Endothelial cell (in vitro differentiated cells): Measurements from ENCODE around the gene BLACAT1. TPM values are rescaled to one million over a fixed set of nuclear protein-coding genes. Genes with fewer than 3 reads are reported as not detected.
A peak's percentile ranks its signal among the peaks of the same experiment; 100 is the strongest.

Source experiments
- DNase-seq: peaks from one replicate; pipeline ENCODE4 v3.0.0; 2021; ENCODE audit warnings: low spot score
- H3K27ac Mint-ChIP-seq: one replicate; pipeline ENCODE4 v1.8.0; 2021; ENCODE audit warnings: mixed read lengths, inconsistent platforms; ENCODE audit not compliant: unreplicated experiment
- H3K27me3 Mint-ChIP-seq: one replicate; pipeline ENCODE4 v1.8.0; 2021; ENCODE audit warnings: mild to moderate bottlenecking, moderate library complexity, mixed read lengths, inconsistent platforms; ENCODE audit not compliant: unreplicated experiment
- H3K36me3 Mint-ChIP-seq: one replicate; pipeline ENCODE4 v1.8.0; 2021; ENCODE audit warnings: mild to moderate bottlenecking, low read depth, mixed read lengths, inconsistent platforms; ENCODE audit not compliant: unreplicated experiment
- H3K4me1 Mint-ChIP-seq: one replicate; pipeline ENCODE4 v1.8.0; 2021; ENCODE audit warnings: mild to moderate bottlenecking, mixed read lengths, inconsistent platforms; ENCODE audit not compliant: unreplicated experiment
- H3K4me3 Mint-ChIP-seq: one replicate; pipeline ENCODE4 v1.8.0; 2021; ENCODE audit warnings: mild to moderate bottlenecking, mixed read lengths, inconsistent platforms; ENCODE audit not compliant: unreplicated experiment
- H3K9me3 Mint-ChIP-seq: one replicate; pipeline ENCODE4 v1.8.0; 2021; ENCODE audit warnings: mixed read lengths, inconsistent platforms; ENCODE audit not compliant: unreplicated experiment
- CTCF ChIP-seq: fragments of 200-600 bp; sonication (generic); IDR thresholded peaks from one replicate; pipeline ENCODE4 v1.5.0; 2021; ENCODE audit warnings: antibody characterized with exemption; ENCODE audit not compliant: unreplicated experiment
- total RNA-seq: library from RNA; stranded (reverse); fragmentation: NEBNext Ultra II Directional; extraction: Animal tissue kit (Norgen Biotek cat#: 25700); gene quantifications from one replicate; pipeline ENCODE4 v1.2.1, GENCODE V29; 2021; ENCODE audit not compliant: unreplicated experiment

Gene BLACAT1
- total RNA-seq, 1 donor from 2014 or later, result 2.2 TPM

DNA sequence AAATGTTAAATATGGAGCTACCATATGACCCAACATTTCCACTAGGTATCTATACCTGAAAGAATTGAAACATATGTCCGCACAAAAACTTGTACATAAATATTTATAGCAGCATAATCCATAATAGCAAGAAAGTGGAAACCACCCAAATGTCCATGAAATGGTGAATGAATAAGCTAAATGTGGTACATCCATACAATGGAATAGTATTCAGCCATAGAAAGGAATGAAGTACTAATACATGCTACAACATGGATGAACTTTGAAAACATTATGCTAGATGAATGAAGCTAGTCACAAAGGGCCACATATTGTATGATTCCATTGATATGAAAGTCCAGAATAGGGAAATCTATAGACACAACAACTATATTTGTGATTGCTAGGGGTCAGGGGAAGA is 20.0 kb upstream of the BLACAT1 start:
- no peaks in the 10 kb centered on the region for H3K9me3 Mint-ChIP-seq
- H3K27ac Mint-ChIP-seq, result no peak overlapping the region
- no peaks in the 10 kb centered on the region for H3K36me3 Mint-ChIP-seq
- TF ChIP-seq CTCF, result no peak
- H3K4me1 Mint-ChIP-seq, result peaks cover 6% of the 10 kb centered on the region
- H3K4me3 Mint-ChIP-seq, result no peak overlapping the region
- H3K27me3 Mint-ChIP-seq, result peaks cover 7% of the 10 kb centered on the region
- no peak for DNase-seq

GRCh38 chr1:205474571-205474970 is 18.7 kb upstream of the BLACAT1 start:
- peak overlapping the region; percentile 48 for H3K27ac Mint-ChIP-seq
- no peaks in the 10 kb centered on the region for H3K9me3 Mint-ChIP-seq
- H3K4me1 Mint-ChIP-seq, result peaks cover 6% of the 10 kb centered on the region
- H3K27me3 Mint-ChIP-seq, result peaks cover 5% of the 10 kb centered on the region
- TF ChIP-seq CTCF, result no peak
- H3K4me3 Mint-ChIP-seq, result peak overlapping the region; percentile 37
- H3K36me3 Mint-ChIP-seq, result no peaks in the 10 kb centered on the region
- no peak for DNase-seq

GRCh38 chr1:205473966-205474365 is 18.1 kb upstream of the BLACAT1 start:
- Mint-ChIP-seq H3K27me3 (peaks cover 4% of the 10 kb centered on the region), H3K4me1 (peaks cover 6% of the 10 kb centered on the region), H3K36me3 (no peaks in the 10 kb centered on the region), H3K4me3 (no peak overlapping the region), H3K27ac (no peak overlapping the region), H3K9me3 (no peaks in the 10 kb centered on the region)
- no peak for TF ChIP-seq CTCF
- no peak for DNase-seq

DNA sequence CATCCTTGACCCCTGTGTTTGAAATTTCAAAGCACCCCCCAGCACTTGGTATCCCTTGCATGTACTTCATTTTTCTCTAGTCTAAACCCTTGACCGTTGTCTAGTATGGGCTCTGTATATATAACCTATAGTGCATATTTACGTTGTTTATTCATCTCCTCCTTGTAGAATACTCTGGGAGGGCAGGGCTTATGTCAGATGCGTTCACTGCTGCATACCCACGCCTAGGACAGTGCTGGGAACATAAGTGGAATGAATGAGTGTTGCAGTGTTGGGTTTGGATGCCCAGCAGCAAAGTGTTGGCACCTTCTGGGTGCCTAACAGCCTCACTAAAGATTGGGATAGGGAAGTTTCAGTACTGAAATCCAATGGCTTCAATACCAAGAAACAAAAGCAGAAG is 17.6 kb upstream of the BLACAT1 start:
- no peak overlapping the region for H3K4me3 Mint-ChIP-seq
- H3K4me1 Mint-ChIP-seq, result peaks cover 6% of the 10 kb centered on the region
- DNase-seq, result no peak

More for the DNA sequence above, 17.6 kb upstream of the BLACAT1 start:
- no peak for TF ChIP-seq CTCF
- Mint-ChIP-seq H3K9me3 (no peaks in the 10 kb centered on the region), H3K27me3 (peaks cover 5% of the 10 kb centered on the region), H3K36me3 (no peaks in the 10 kb centered on the region), H3K27ac (no peak overlapping the region)
